Measurements from ENCODE around the gene RGS7.
"Not testable (repeated sequence)": the region's sequence is repeated elsewhere in the genome, so short reads cannot be mapped to it uniquely, and the experiment has no call there.

Gene RGS7

GRCh38 chr1:241309651-241310050 lies 47.4 kb downstream of the RGS7 start:
- H3K4me1 ChIP-seq (ENCODE audit: control insufficient read depth in 2 of 2, insufficient read depth in 2 of 2, low read length in 2 of 2): no peaks in the 10 kb centered on the region
- H3K27me3 ChIP-seq (ENCODE audit: control insufficient read depth in 2 of 2, insufficient read depth in 2 of 2, low read length in 2 of 2): no peaks in the 10 kb centered on the region
- H3K4me3 ChIP-seq (ENCODE audit: low read length in 2 of 2): no peak overlapping the region
- H3K36me3 ChIP-seq (ENCODE audit: control insufficient read depth in 2 of 2, insufficient read depth in 2 of 2, low read length in 2 of 2): no peaks in the 10 kb centered on the region
- no peak overlapping the region for H3K9ac ChIP-seq (ENCODE audit: low read depth in 1 of 2, low read length in 2 of 2)
- no peak overlapping the region for H3K27ac ChIP-seq (ENCODE audit: low read depth in 2 of 2, low read length in 2 of 2)
- no peaks in the 10 kb centered on the region for H3K9me3 ChIP-seq (ENCODE audit: control insufficient read depth in 2 of 2, low read length in 2 of 2)

- Histone ChIP-seq H3K27ac (ENCODE audit: low read depth in 2 of 2, low read length in 2 of 2) (no peak overlapping the region), H3K9ac (ENCODE audit: low read depth in 1 of 2, low read length in 2 of 2) (no peak overlapping the region), H3K27me3 (ENCODE audit: control insufficient read depth in 2 of 2, insufficient read depth in 2 of 2, low read length in 2 of 2) (no peaks in the 10 kb centered on the region), H3K4me1 (ENCODE audit: control insufficient read depth in 2 of 2, insufficient read depth in 2 of 2, low read length in 2 of 2) (no peaks in the 10 kb centered on the region), H3K36me3 (ENCODE audit: control insufficient read depth in 2 of 2, insufficient read depth in 2 of 2, low read length in 2 of 2) (no peaks in the 10 kb centered on the region), H3K9me3 (ENCODE audit: control insufficient read depth in 2 of 2, low read length in 2 of 2) (no peaks in the 10 kb centered on the region), H3K4me3 (ENCODE audit: low read length in 2 of 2) (no peak overlapping the region)
Observed at GRCh38 chr1:241308471-241308870, 48.5 kb downstream of the RGS7 start.

GRCh38 chr1:241308011-241308410 lies 49.0 kb downstream of the RGS7 start:
- no peaks in the 10 kb centered on the region for H3K4me1 ChIP-seq (ENCODE audit: control insufficient read depth in 2 of 2, insufficient read depth in 2 of 2, low read length in 2 of 2)
- H3K27me3 ChIP-seq (ENCODE audit: control insufficient read depth in 2 of 2, insufficient read depth in 2 of 2, low read length in 2 of 2): no peaks in the 10 kb centered on the region
- no peaks in the 10 kb centered on the region for H3K36me3 ChIP-seq (ENCODE audit: control insufficient read depth in 2 of 2, insufficient read depth in 2 of 2, low read length in 2 of 2)
- no peak overlapping the region for H3K27ac ChIP-seq (ENCODE audit: low read depth in 2 of 2, low read length in 2 of 2)
- no peak overlapping the region for H3K9ac ChIP-seq (ENCODE audit: low read depth in 1 of 2, low read length in 2 of 2)
- no peaks in the 10 kb centered on the region for H3K9me3 ChIP-seq (ENCODE audit: control insufficient read depth in 2 of 2, low read length in 2 of 2)
- no peak overlapping the region for H3K4me3 ChIP-seq (ENCODE audit: low read length in 2 of 2)

DNA sequence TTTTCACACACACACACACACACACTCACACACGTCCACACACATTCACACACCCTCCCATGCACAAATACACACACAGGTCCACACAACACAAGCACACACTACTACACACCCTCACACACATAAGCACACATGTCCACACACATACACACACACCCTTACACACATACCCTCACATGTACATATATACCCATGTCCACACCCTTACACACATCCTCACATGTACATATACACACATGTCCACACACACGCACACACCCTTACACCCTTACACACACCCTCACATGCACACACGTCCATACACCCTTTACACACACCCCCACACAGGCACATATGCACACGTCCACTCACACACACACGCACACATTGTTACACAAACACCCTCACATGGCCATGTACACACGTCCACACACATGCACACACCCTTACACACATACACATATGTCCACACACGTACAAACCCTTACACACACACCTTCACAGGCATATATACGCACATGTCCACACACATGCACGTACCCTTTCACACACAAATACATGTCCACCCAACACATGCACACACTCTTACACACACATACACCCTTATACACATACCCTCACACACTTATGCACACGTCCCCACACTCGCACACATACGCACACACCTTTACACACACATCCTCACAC lies 50.7 kb downstream of the RGS7 start:
- no peak overlapping the region for H3K4me3 ChIP-seq (ENCODE audit: low read length in 2 of 2)

DNA sequence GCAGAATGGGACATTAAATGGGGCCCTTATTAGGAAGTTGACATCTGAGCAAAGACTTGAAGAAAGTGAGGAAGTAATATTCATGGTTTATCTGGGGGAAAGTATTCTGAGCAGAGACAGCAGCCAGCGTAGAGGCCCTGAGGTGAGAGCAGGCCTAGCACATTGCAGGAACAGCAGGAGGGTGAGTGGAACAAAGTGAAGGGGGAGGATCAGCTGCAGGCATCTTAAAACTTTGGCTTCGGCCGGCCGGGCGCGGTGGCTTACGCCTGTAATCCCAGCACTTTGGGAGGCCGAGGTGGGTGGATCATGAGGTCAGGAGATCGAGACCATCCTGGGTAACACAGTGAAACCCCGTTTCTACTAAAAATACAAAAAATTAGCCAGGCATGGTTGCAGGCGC lies 55.0 kb downstream of the RGS7 start:
- not testable (repeated sequence) for H3K9ac ChIP-seq (ENCODE audit: low read depth in 1 of 2, low read length in 2 of 2); H3K4me3 ChIP-seq (ENCODE audit: low read length in 2 of 2); H3K27me3 ChIP-seq (ENCODE audit: control insufficient read depth in 2 of 2, insufficient read depth in 2 of 2, low read length in 2 of 2); H3K9me3 ChIP-seq (ENCODE audit: control insufficient read depth in 2 of 2, low read length in 2 of 2); H3K36me3 ChIP-seq (ENCODE audit: control insufficient read depth in 2 of 2, insufficient read depth in 2 of 2, low read length in 2 of 2); H3K4me1 ChIP-seq (ENCODE audit: control insufficient read depth in 2 of 2, insufficient read depth in 2 of 2, low read length in 2 of 2); H3K27ac ChIP-seq (ENCODE audit: low read depth in 2 of 2, low read length in 2 of 2)

More for the DNA sequence above, 50.7 kb downstream of the RGS7 start:
- no peaks in the 10 kb centered on the region for H3K9me3 ChIP-seq (ENCODE audit: control insufficient read depth in 2 of 2, low read length in 2 of 2)
- no peak overlapping the region for H3K9ac ChIP-seq (ENCODE audit: low read depth in 1 of 2, low read length in 2 of 2)
- H3K27ac ChIP-seq (ENCODE audit: low read depth in 2 of 2, low read length in 2 of 2): no peak overlapping the region
- no peaks in the 10 kb centered on the region for H3K27me3 ChIP-seq (ENCODE audit: control insufficient read depth in 2 of 2, insufficient read depth in 2 of 2, low read length in 2 of 2)
- no peaks in the 10 kb centered on the region for H3K36me3 ChIP-seq (ENCODE audit: control insufficient read depth in 2 of 2, insufficient read depth in 2 of 2, low read length in 2 of 2)
- H3K4me1 ChIP-seq (ENCODE audit: control insufficient read depth in 2 of 2, insufficient read depth in 2 of 2, low read length in 2 of 2): no peaks in the 10 kb centered on the region

GRCh38 chr1:241299347-241299746 lies 57.7 kb downstream of the RGS7 start:
- Histone ChIP-seq H3K27me3 (ENCODE audit: control insufficient read depth in 2 of 2, insufficient read depth in 2 of 2, low read length in 2 of 2) (no peaks in the 10 kb centered on the region), H3K9me3 (ENCODE audit: control insufficient read depth in 2 of 2, low read length in 2 of 2) (no peaks in the 10 kb centered on the region), H3K27ac (ENCODE audit: low read depth in 2 of 2, low read length in 2 of 2) (no peak overlapping the region), H3K36me3 (ENCODE audit: control insufficient read depth in 2 of 2, insufficient read depth in 2 of 2, low read length in 2 of 2) (no peaks in the 10 kb centered on the region), H3K4me1 (ENCODE audit: control insufficient read depth in 2 of 2, insufficient read depth in 2 of 2, low read length in 2 of 2) (no peaks in the 10 kb centered on the region), H3K9ac (ENCODE audit: low read depth in 1 of 2, low read length in 2 of 2) (no peak overlapping the region), H3K4me3 (ENCODE audit: low read length in 2 of 2) (no peak overlapping the region)

DNA sequence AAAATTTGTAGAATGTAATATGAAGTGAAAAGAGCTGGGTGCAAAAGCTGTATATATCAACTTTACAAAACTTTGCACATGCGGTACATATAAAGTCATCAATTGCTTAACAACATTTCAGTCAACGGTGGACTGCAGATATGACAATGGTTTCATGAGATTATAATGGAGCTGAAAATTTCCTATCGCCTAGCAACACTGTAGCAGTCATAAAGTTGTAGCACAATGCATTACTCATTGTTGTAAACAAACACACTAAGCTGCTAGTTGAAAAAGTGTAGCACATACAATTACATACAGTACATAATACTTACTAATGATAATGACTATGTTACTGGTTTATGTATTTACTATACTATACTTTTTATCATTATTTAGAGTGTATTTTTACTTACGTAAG lies 64.0 kb downstream of the RGS7 start:
- Histone ChIP-seq H3K27me3 (ENCODE audit: control insufficient read depth in 2 of 2, insufficient read depth in 2 of 2, low read length in 2 of 2) (no peaks in the 10 kb centered on the region), H3K36me3 (ENCODE audit: control insufficient read depth in 2 of 2, insufficient read depth in 2 of 2, low read length in 2 of 2) (no peaks in the 10 kb centered on the region), H3K9ac (ENCODE audit: low read depth in 1 of 2, low read length in 2 of 2) (no peak overlapping the region), H3K9me3 (ENCODE audit: control insufficient read depth in 2 of 2, low read length in 2 of 2) (no peaks in the 10 kb centered on the region), H3K4me3 (ENCODE audit: low read length in 2 of 2) (no peak overlapping the region), H3K27ac (ENCODE audit: low read depth in 2 of 2, low read length in 2 of 2) (no peak overlapping the region), H3K4me1 (ENCODE audit: control insufficient read depth in 2 of 2, insufficient read depth in 2 of 2, low read length in 2 of 2) (no peaks in the 10 kb centered on the region)

- not testable (repeated sequence) for H3K27me3 ChIP-seq (ENCODE audit: control insufficient read depth in 2 of 2, insufficient read depth in 2 of 2, low read length in 2 of 2); H3K4me3 ChIP-seq (ENCODE audit: low read length in 2 of 2)
Observed at GRCh38 chr1:241291548-241291947, 65.5 kb downstream of the RGS7 start.

DNA sequence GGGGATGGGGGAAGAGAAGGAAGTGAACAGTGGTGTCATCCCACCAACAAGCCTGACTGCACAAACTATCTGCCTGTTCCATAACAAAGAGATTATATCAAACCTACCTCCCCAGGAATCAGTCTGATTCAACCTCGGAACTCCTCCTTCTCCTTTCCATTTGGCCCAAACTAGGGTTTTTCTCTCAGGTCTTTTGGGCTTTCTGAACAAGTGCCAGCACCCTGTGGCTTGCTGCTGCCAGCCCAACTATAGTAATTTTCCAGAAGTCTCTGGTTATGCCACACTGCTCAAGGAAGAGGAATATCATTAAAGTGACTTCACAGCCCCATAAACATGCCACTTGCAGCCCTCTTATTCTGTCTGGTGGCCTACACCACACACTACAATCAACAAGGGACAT lies 70.5 kb downstream of the RGS7 start:
- H3K36me3 ChIP-seq (ENCODE audit: control insufficient read depth in 2 of 2, insufficient read depth in 2 of 2, low read length in 2 of 2): no peaks in the 10 kb centered on the region
- H3K9me3 ChIP-seq (ENCODE audit: control insufficient read depth in 2 of 2, low read length in 2 of 2): no peaks in the 10 kb centered on the region
- H3K9ac ChIP-seq (ENCODE audit: low read depth in 1 of 2, low read length in 2 of 2): no peak overlapping the region
- no peak overlapping the region for H3K27ac ChIP-seq (ENCODE audit: low read depth in 2 of 2, low read length in 2 of 2)
- no peaks in the 10 kb centered on the region for H3K4me1 ChIP-seq (ENCODE audit: control insufficient read depth in 2 of 2, insufficient read depth in 2 of 2, low read length in 2 of 2)
- H3K4me3 ChIP-seq (ENCODE audit: low read length in 2 of 2): no peak overlapping the region
- no peaks in the 10 kb centered on the region for H3K27me3 ChIP-seq (ENCODE audit: control insufficient read depth in 2 of 2, insufficient read depth in 2 of 2, low read length in 2 of 2)

More at GRCh38 chr1:241291548-241291947, 65.5 kb downstream of the RGS7 start:
- H3K4me1 ChIP-seq (ENCODE audit: control insufficient read depth in 2 of 2, insufficient read depth in 2 of 2, low read length in 2 of 2); H3K9ac ChIP-seq (ENCODE audit: low read depth in 1 of 2, low read length in 2 of 2); H3K27ac ChIP-seq (ENCODE audit: low read depth in 2 of 2, low read length in 2 of 2); H3K9me3 ChIP-seq (ENCODE audit: control insufficient read depth in 2 of 2, low read length in 2 of 2); H3K36me3 ChIP-seq (ENCODE audit: control insufficient read depth in 2 of 2, insufficient read depth in 2 of 2, low read length in 2 of 2): not testable (repeated sequence)

DNA sequence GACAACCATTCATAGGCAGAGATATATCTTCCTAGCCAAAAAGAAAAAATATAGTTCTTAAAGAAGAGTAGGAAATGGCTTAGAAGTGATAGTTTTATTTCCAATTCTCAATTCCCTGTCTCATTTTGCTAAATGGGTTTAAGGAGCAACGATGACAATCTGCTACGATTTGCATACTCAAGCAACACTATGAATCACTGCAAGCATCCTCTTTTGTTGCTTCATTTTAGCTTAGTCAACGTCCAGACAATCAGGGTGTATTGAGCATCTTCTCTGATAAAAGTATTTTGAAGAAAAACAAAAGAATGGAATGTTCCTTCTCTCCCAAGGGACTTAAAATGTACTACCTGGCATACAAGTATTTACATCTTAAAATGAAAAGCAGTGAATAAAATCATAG lies 80.6 kb downstream of the RGS7 start:
- Histone ChIP-seq H3K9me3 (ENCODE audit: control insufficient read depth in 2 of 2, low read length in 2 of 2) (no peaks in the 10 kb centered on the region), H3K27me3 (ENCODE audit: control insufficient read depth in 2 of 2, insufficient read depth in 2 of 2, low read length in 2 of 2) (no peaks in the 10 kb centered on the region), H3K27ac (ENCODE audit: low read depth in 2 of 2, low read length in 2 of 2) (no peak overlapping the region), H3K36me3 (ENCODE audit: control insufficient read depth in 2 of 2, insufficient read depth in 2 of 2, low read length in 2 of 2) (no peaks in the 10 kb centered on the region), H3K4me3 (ENCODE audit: low read length in 2 of 2) (no peak overlapping the region), H3K9ac (ENCODE audit: low read depth in 1 of 2, low read length in 2 of 2) (no peak overlapping the region), H3K4me1 (ENCODE audit: control insufficient read depth in 2 of 2, insufficient read depth in 2 of 2, low read length in 2 of 2) (no peaks in the 10 kb centered on the region)

DNA sequence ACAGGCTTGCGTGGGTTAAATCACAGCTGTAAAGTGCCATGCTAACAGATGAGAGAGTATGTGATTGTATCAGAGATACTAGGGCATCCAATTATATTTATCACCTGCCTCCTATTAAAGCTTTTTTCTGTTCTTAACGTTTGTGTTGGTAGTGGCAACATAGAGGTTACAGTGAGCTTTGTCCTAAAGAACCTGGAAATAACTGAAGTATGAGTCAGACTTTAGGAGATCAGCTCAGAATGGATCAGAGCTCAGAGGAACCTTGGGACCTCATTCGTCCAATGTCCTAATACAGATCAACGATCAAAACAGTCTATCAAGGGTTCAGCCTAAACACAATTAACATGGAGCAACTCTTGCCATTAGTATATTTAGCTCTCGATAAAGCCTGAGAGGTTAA lies 81.0 kb downstream of the RGS7 start:
- H3K9ac ChIP-seq (ENCODE audit: low read depth in 1 of 2, low read length in 2 of 2): no peak overlapping the region
- H3K27me3 ChIP-seq (ENCODE audit: control insufficient read depth in 2 of 2, insufficient read depth in 2 of 2, low read length in 2 of 2): no peaks in the 10 kb centered on the region
- no peaks in the 10 kb centered on the region for H3K36me3 ChIP-seq (ENCODE audit: control insufficient read depth in 2 of 2, insufficient read depth in 2 of 2, low read length in 2 of 2)
- H3K27ac ChIP-seq (ENCODE audit: low read depth in 2 of 2, low read length in 2 of 2): no peak overlapping the region
- H3K4me3 ChIP-seq (ENCODE audit: low read length in 2 of 2): no peak overlapping the region
- H3K9me3 ChIP-seq (ENCODE audit: control insufficient read depth in 2 of 2, low read length in 2 of 2): no peaks in the 10 kb centered on the region
- no peaks in the 10 kb centered on the region for H3K4me1 ChIP-seq (ENCODE audit: control insufficient read depth in 2 of 2, insufficient read depth in 2 of 2, low read length in 2 of 2)

All from mucosa of rectum (tissue), 2 donors.